GM18517 (cell line): Measurements from ENCODE around the gene CLDN20.
"Not testable (repeated sequence)": the region's sequence is repeated elsewhere in the genome, so short reads cannot be mapped to it uniquely, and the experiment has no call there.

Experiments
- ATAC-seq: cut with Tn5 transposase; IDR thresholded peaks from one replicate; pipeline ENCODE4 v1.9.1; 2021; ENCODE audit warnings: mild to moderate bottlenecking, moderate library complexity; ENCODE audit not compliant: unreplicated experiment

The CLDN20 gene

DNA sequence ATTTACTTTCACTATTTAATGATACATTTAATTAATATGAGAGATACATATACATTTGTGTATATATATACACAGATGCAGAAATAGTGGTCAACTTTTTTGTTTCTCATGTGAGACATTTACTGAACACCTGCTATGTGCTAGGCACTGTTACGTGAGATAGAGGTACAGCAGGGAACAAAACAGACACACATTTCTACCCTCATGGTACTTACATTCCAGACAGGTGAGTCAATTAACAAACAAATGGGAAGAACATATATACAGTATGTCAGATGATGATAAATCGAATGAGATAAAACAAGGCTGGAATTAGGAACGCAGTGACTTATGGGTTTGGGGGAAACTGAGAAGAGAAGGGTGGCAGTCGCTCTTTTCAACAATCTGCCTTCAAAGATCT, 45.3 kb downstream of the CLDN20 start:
- ATAC-seq: no peak

DNA sequence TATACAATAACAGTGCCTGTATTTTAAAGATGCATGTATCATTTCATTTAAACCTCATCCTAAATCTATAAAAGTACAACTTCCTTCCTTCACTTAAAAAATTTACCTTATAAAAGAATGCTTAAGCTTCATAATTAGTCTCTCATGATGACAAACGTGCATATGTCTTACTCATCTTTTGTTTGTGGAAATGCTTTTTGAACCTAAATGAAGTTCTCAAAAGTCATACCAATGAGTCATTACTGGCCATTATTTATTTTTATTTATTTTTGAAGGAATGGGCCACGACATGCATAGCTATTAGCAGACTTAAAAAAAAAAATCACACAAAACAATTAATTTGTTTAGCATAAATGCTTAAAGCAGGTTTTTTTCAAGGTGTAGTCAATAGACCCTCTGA, 46.8 kb downstream of the CLDN20 start:
- ATAC-seq: no peak

DNA sequence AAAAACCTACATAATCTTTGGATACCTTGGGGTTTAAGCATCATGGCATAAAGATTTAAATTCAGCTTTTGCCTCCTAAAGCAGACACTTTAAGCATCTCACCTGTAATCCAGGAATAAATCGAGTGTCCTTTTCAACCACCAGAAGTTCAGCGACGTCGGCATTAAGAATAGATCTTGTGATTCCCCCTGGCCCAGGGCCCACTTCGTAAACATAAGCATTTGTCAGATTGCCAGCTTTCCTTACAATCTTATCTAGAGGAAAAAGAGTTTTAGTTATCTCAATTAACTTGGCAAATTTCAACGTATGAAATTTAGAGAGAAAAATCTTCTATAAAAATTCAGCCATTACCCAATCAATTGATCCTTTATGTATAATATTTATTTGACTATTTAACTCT, 47.3 kb downstream of the CLDN20 start:
- no peak for ATAC-seq

DNA sequence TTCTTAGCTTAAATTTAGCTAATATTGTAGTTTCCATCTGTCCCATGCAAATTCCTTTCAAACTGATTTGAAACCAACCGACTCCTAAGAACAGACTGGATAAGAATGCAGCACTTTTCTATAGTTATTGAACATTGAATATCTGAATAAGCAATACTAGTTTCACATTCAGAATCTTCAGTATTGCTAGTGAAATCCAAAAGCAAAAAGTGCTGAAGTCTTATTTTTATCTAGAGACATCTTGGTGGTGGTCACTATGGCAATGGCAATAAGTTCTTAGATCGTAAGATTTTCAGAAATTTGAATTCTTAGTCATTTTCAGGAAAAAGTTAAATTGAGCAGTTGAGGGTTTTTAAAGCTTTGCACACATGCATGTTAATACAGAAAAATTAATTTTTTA, 47.8 kb downstream of the CLDN20 start:
- no peak for ATAC-seq

DNA sequence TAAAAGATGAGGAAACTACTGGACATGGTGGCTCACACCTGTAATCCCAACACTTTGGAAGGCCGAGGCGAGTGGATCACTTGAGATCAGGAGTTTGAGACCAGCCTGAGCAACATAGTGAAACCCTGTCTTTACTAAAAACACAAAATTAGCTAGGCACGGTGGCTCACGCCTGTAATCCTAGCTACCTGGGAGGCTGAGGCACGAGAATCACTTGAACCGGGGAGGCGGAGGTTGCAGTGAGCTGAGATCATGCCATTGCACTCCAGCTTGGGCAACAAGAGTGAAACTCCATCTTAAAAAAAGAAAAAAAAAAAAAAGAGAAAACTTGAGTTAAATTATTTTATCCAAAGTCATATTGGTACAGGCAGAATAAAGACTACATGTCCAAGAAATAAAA, 49.1 kb downstream of the CLDN20 start:
- ATAC-seq: not testable (repeated sequence)

DNA sequence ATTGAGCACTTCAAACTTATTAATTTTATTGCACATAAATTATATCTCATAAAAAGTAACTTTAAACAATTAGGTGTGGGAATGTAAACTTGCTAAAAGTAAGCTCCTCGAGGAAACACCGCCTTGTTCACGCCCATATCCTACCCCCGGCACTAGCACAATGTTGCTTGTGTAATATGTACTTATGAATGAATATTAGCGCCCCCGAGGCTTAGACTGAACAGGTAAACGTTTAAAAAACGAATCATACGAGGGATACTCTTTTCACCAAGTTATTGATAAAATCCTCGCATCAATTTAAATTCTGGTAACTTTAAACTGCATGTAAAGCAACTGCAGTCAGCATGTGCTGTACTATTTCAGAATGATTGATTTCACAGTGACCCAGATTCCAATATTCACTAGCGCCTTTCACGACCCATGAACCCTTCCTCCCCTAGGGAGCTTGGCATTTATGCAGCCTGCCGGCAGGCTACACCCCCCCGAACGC, 49.8 kb downstream of the CLDN20 start:
- peak; percentile 6 for ATAC-seq

GRCh38 chr6:155314092-155314772, 50.4 kb downstream of the CLDN20 start, which contains the start of gene TFB1M:
Gene TFB1M (minus strand): TSS chr6:155314484. CDS start chr6:155314428, 56 bp downstream.
- peak; percentile 90 for ATAC-seq

DNA sequence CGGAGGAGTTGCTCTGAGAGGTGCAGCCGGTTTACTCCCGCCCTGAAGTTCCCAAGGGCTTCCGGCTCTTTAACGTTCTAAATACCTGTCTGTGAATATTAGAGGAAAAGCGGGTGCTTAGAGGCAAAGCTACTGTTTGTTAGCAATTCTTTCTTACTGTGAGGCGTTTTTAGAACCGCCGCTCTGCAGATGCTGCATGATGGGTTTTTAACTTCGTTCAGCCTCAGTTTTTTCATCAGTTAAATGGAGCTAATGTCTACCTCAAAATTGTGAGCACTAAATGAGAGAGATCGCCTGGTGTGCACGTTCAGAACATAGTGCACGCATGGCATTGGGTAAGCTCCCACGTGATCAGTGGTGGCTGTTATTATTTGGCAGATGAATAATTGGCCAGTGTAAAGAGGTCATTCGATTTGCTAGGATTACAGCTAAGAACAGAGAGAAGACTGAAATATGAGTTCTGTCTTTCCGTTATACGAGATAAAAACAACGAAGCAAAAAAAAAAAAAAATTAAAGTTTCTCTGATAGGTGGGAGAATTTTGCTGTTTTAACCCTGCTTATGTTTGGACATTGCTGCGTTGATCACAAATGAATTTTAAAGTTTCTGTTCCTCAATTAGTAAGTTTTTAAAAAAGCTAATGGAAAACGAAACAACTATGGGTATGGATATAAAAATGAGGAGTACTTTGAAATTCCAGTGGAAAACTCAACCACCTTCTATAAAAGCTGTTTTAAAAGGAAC, 51.1 kb downstream of the CLDN20 start:
- ATAC-seq: peak; percentile 58

DNA sequence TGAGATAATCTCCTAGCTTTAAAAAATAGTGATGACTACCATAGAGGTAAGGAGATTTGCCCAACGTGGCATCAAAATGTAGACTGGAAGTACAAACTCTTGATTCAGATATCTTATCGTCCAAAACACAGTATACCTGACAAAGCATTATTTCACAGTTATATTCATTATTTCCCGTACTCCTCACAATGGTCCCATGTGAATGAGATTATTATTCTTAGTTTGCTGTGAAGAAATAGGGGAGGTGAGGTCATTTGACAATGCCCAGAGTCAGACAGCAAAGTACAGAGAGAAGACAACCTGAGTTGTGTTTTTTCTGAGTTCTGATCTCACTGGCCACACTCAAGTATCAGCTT, 51.7 kb downstream of the CLDN20 start:
- no peak for ATAC-seq

GRCh38 chr6:155316419-155316818, 52.6 kb downstream of the CLDN20 start:
- ATAC-seq: no peak

- no peak for ATAC-seq
These were observed 53.4 kb downstream of the CLDN20 start for GRCh38 chr6:155317186-155317585.

DNA sequence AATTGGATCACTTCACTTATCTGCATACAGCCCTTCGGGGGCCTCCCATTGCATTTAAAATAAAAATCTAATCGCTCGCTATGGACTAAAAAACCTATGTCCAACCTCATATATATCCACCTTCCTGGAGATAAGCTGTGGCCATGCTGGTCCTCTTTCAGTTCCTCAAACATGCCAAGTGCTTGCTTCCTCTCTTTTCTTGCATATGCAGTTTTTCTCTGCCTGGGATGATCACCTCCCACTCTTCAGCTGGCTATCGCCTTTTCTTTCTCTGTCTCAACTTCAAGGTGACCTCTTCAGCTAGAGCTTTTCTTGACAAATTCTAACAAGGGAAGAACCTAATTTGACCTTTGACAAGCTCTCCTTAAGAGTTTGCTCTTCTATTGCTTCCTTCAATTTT, 56.1 kb downstream of the CLDN20 start:
- peak; percentile 43 for ATAC-seq

DNA sequence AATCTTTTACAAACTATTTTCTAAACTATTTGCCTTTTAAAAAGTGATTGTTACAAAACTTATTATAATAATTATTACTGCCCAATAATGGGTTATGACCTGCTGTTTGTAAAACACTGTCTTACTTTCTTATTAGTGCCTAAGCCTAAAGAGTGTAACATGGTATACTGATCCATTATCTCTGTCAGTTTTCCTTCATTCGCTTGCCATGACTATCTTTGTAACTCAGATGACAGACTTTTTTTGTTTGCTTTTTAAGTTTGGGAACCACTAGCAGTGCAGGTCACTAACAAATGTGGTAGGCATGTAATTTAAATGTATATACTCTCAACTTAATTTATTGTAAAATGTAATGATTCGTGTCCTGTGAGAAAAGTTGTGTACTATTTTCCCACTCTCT, 60.4 kb downstream of the CLDN20 start:
- ATAC-seq: no peak

DNA sequence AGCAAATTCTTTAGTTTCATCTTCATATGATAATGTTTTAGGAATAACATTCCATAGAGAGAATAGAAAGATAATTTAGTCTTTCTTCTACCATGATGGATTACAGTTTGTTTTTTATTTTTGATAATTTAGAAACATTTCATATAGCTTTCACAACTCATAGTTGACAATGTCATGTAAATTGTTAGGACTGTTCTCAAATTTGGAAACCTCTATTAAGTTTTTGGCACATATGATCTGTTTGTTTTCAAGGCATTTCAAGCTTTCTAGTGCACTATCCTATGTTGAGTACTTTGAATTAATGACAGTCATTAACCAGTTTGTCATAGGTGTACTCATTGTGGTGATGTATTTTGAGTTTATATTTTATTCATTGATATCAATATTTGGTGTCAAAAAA, 61.2 kb downstream of the CLDN20 start:
- ATAC-seq: no peak

GRCh38 chr6:155325700-155326516, 62.1 kb downstream of the CLDN20 start:
- ATAC-seq: no peak
